Measurements from ENCODE around the gene ASTE1.

ASTE1 gene

DNA sequence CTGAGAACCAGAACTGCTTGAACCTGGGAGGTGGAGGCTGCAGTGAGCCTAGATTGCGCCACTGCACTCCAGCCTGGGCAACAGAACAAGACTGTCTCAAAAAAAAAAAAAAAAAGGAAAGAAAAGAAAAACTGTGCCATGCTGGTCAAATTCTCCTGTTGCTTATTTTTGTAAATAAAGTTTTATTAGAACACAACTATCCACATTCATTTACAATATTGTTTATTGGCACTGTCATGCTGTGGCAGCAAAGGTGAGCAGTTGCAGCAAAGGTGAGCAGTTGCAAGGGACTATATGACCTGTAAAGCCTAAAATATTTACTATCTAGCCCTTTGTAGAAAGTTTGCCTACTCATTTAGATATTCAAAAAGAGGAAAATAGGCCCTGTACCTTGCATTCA, 18.3 kb downstream of the ASTE1 start:
- ATAC-seq (ENCODE audit: low read depth), result no peak
- no peaks in the 10 kb centered on the region for H3K4me1 ChIP-seq (ENCODE audit: insufficient read depth, poor library complexity, severe bottlenecking)
- DNase-seq (ENCODE audit: low spot score), result no peak
- H3K36me3 ChIP-seq (ENCODE audit: low read depth), result peaks cover 26% of the 10 kb centered on the region
- no peak for TF ChIP-seq CTCF (IDR thresholded peaks at IDR 0.05; ENCODE audit: poor library complexity, severe bottlenecking)
- H3K9me3 ChIP-seq (ENCODE audit: severe bottlenecking), result no peaks in the 10 kb centered on the region
- H3K4me3 ChIP-seq (ENCODE audit: severe bottlenecking), result no peak overlapping the region
- no peak overlapping the region for H3K27ac ChIP-seq (ENCODE audit: poor library complexity, severe bottlenecking)
- no peaks in the 10 kb centered on the region for H3K27me3 ChIP-seq (ENCODE audit: insufficient read depth, poor library complexity, severe bottlenecking)

GRCh38 chr3:131007782-131008181, 18.8 kb downstream of the ASTE1 start:
- Histone ChIP-seq H3K4me1 (ENCODE audit: insufficient read depth, poor library complexity, severe bottlenecking) (no peaks in the 10 kb centered on the region), H3K27ac (ENCODE audit: poor library complexity, severe bottlenecking) (no peak overlapping the region), H3K36me3 (ENCODE audit: low read depth) (peaks cover 28% of the 10 kb centered on the region), H3K27me3 (ENCODE audit: insufficient read depth, poor library complexity, severe bottlenecking) (no peaks in the 10 kb centered on the region), H3K4me3 (ENCODE audit: severe bottlenecking) (no peak overlapping the region), H3K9me3 (ENCODE audit: severe bottlenecking) (no peaks in the 10 kb centered on the region)
- ATAC-seq (ENCODE audit: low read depth) (no peak), DNase-seq (ENCODE audit: low spot score) (no peak)
- TF ChIP-seq CTCF (IDR thresholded peaks at IDR 0.05; ENCODE audit: poor library complexity, severe bottlenecking), result no peak

GRCh38 chr3:131007256-131007655, 19.4 kb downstream of the ASTE1 start:
- no peak for TF ChIP-seq CTCF (IDR thresholded peaks at IDR 0.05; ENCODE audit: poor library complexity, severe bottlenecking)
- ATAC-seq (ENCODE audit: low read depth) (no peak), DNase-seq (ENCODE audit: low spot score) (no peak)
- Histone ChIP-seq H3K36me3 (ENCODE audit: low read depth) (peaks cover 24% of the 10 kb centered on the region), H3K27me3 (ENCODE audit: insufficient read depth, poor library complexity, severe bottlenecking) (no peaks in the 10 kb centered on the region), H3K9me3 (ENCODE audit: severe bottlenecking) (no peaks in the 10 kb centered on the region), H3K27ac (ENCODE audit: poor library complexity, severe bottlenecking) (no peak overlapping the region), H3K4me1 (ENCODE audit: insufficient read depth, poor library complexity, severe bottlenecking) (no peaks in the 10 kb centered on the region), H3K4me3 (ENCODE audit: severe bottlenecking) (no peak overlapping the region)

DNA sequence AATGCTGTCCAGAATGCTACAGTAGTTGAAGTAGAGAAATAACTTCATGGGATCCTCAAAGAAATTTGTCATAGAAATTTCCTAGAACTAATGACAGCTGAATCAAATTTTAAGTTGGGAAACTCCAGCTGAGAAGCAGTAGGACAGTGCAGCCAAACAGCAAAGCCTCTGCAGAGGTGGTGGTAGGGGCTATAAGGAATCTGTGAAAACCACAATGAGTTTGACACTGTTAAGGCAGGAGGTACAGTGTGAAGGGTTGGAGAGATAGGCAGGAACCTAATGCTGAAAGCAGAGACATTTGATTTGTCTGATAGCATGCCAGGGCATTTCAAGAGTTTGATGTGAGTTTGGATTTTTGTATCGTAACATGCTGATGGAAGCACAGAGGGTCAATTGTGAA, 22.0 kb downstream of the ASTE1 start:
- no peak for DNase-seq (ENCODE audit: low spot score)
- H3K27me3 ChIP-seq (ENCODE audit: insufficient read depth, poor library complexity, severe bottlenecking), result no peaks in the 10 kb centered on the region
- TF ChIP-seq CTCF (IDR thresholded peaks at IDR 0.05; ENCODE audit: poor library complexity, severe bottlenecking), result no peak
- no peak overlapping the region for H3K4me3 ChIP-seq (ENCODE audit: severe bottlenecking)
- no peak for ATAC-seq (ENCODE audit: low read depth)
- no peak overlapping the region for H3K27ac ChIP-seq (ENCODE audit: poor library complexity, severe bottlenecking)
- no peaks in the 10 kb centered on the region for H3K4me1 ChIP-seq (ENCODE audit: insufficient read depth, poor library complexity, severe bottlenecking)
- H3K36me3 ChIP-seq (ENCODE audit: low read depth), result peaks cover 45% of the 10 kb centered on the region
- H3K9me3 ChIP-seq (ENCODE audit: severe bottlenecking), result no peaks in the 10 kb centered on the region

DNA sequence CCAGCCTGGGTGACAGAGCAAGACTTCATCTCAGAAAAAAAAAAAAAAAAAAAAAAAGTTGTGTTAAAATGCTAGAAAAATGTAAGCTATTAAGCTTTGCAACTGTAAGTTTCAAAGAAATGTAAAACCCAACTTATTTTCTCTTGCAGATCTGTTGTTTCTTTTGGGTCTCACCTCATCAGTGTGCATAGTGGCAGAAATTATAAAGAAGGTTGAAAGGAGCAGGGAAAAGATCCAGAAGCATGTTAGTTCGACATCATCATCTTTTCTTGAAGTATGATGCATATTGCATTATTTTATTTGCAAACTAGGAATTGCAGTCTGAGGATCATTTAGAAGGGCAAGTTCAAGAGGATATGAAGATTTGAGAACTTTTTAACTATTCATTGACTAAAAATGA, 25.6 kb downstream of the ASTE1 start:
- no peak overlapping the region for H3K4me3 ChIP-seq (ENCODE audit: severe bottlenecking)
- peaks cover 71% of the 10 kb centered on the region for H3K36me3 ChIP-seq (ENCODE audit: low read depth)
- DNase-seq (ENCODE audit: low spot score), result no peak
- no peak overlapping the region for H3K27ac ChIP-seq (ENCODE audit: poor library complexity, severe bottlenecking)
- H3K27me3 ChIP-seq (ENCODE audit: insufficient read depth, poor library complexity, severe bottlenecking), result no peaks in the 10 kb centered on the region
- no peaks in the 10 kb centered on the region for H3K9me3 ChIP-seq (ENCODE audit: severe bottlenecking)
- no peak for TF ChIP-seq CTCF (IDR thresholded peaks at IDR 0.05; ENCODE audit: poor library complexity, severe bottlenecking)
- ATAC-seq (ENCODE audit: low read depth), result no peak
- no peaks in the 10 kb centered on the region for H3K4me1 ChIP-seq (ENCODE audit: insufficient read depth, poor library complexity, severe bottlenecking)
